A549 (cell line): Measurements from ENCODE around the gene COQ6.

Experiments
- ATOH8 ChIP-seq: fragments of 250-450 bp; sonication (Bioruptor Pico); IDR thresholded peaks from 2 replicates; pipeline ENCODE4 v1.5.0; 2020; ENCODE audit warnings: low read depth, mild to moderate bottlenecking, moderate library complexity
- CEBPB ChIP-seq, 2 experiments: fragments of >200 bp in 1 of 2; sonication (Bioruptor Twin) in 1 of 2; formaldehyde crosslinking in 1 of 2; IDR thresholded peaks; 2 replicates each; pipeline ENCODE4 v1.6.1; 2012 to 2016
- CHD2 ChIP-seq: fragments of 150-350 bp; IDR thresholded peaks from 2 replicates; pipeline ENCODE4 v1.6.1; 2014; ENCODE audit warnings: low read length; ENCODE audit not compliant: partially characterized antibody
- CTCF ChIP-seq: fragments of >200 bp; sonication (Bioruptor Twin); formaldehyde crosslinking; IDR thresholded peaks from 3 replicates; pipeline ENCODE4 v1.5.1; 2016
- EP300 ChIP-seq, 2 experiments: fragments of >200 bp; sonication (Bioruptor Twin); formaldehyde crosslinking; IDR thresholded peaks; 2 replicates in 1 of 2; 3 replicates in 1 of 2; pipeline ENCODE4 v1.6.1; 2016 to 2017
- JUNB ChIP-seq: fragments of >200 bp; sonication (Bioruptor Twin); formaldehyde crosslinking; IDR thresholded peaks from 2 replicates; pipeline ENCODE4 v1.6.1; 2016
- MAFK ChIP-seq: fragments of 450-650 bp; IDR thresholded peaks from 2 replicates; pipeline ENCODE4 v1.6.1; 2014; ENCODE audit not compliant: partially characterized antibody
- NFE2L2 ChIP-seq: fragments of 150-350 bp; conservative IDR thresholded peaks from 2 replicates; pipeline ENCODE4 v1.6.1; 2014; ENCODE audit warnings: low read length
- PHF8 ChIP-seq: fragments of 200-600 bp; sonication (generic); IDR thresholded peaks from 2 replicates; pipeline ENCODE4 v1.6.1; 2016; ENCODE audit warnings: low read depth, mild to moderate bottlenecking, antibody characterized with exemption, moderate library complexity, borderline replicate concordance
- POLR2A ChIP-seq: IDR thresholded peaks from 2 replicates; pipeline ENCODE4 v1.6.1; 2012; ENCODE audit warnings: mild to moderate bottlenecking, low read length
- RCOR1 ChIP-seq: fragments of 150-350 bp; IDR thresholded peaks from 2 replicates; pipeline ENCODE4 v1.6.1; 2014; ENCODE audit warnings: antibody characterized with exemption, low read length, low read depth
- REST ChIP-seq: fragments of 200-600 bp; sonication (generic); IDR thresholded peaks from 2 replicates; pipeline ENCODE4 v1.6.1; 2016; ENCODE audit warnings: antibody characterized with exemption, mild to moderate bottlenecking, moderate library complexity
- ZC3H11A ChIP-seq: fragments of 450-650 bp; IDR thresholded peaks from 2 replicates; pipeline ENCODE4 v1.6.1; 2014; ENCODE audit warnings: antibody characterized with exemption, mild to moderate bottlenecking

GRCh38 chr14:73916324-73916723, 33.8 kb upstream of the COQ6 start:
- TF ChIP-seq ATOH8 (CRISPR knock-in tag) (no peak), ZC3H11A (no peak), CTCF (no peak), POLR2A (no peak), CEBPB (IDR thresholded peaks at IDR 0.05) (no peak), PHF8 (no peak), EP300 (IDR thresholded peaks at IDR 0.05) (no peak), REST (no peak), JUNB (no peak), MAFK (no peak), NFE2L2 (no peak), CHD2 (no peak), RCOR1 (no peak)
